HCT116 (cell line): ENCODE results near the gene TCEA3. TPM values are rescaled to one million over a fixed set of nuclear protein-coding genes. Genes with fewer than 3 reads are reported as not detected.

Experiments
- ATF3 ChIP-seq: IDR thresholded peaks from 2 replicates; pipeline ENCODE4 v1.6.1; 2012
- EZH2phosphoT487 ChIP-seq: fragments of 200-600 bp; IDR thresholded peaks from 2 replicates; pipeline ENCODE4 v1.6.1; 2018; ENCODE audit warnings: antibody characterized with exemption, borderline replicate concordance
- FOSL1 ChIP-seq: IDR thresholded peaks from 2 replicates; pipeline ENCODE4 v1.6.1; 2012; ENCODE audit warnings: low read depth
- POLR2A ChIP-seq: IDR thresholded peaks from 2 replicates; pipeline ENCODE4 v1.7.0; 2011; ENCODE audit warnings: borderline replicate concordance; ENCODE audit not compliant: insufficient read depth, insufficient read length; ENCODE audit errors: extremely low read depth
- POLR2AphosphoS5 ChIP-seq: IDR thresholded peaks from 2 replicates; pipeline ENCODE4 v1.6.1; 2011; ENCODE audit warnings: mild to moderate bottlenecking, low read depth, low read length, moderate library complexity
- REST ChIP-seq: IDR thresholded peaks from 2 replicates; pipeline ENCODE4 v1.6.1; 2012; ENCODE audit warnings: low read depth
- SP1 ChIP-seq: IDR thresholded peaks from 2 replicates; pipeline ENCODE4 v1.6.1; 2012; ENCODE audit warnings: low read depth
- YY1 ChIP-seq: IDR thresholded peaks from 2 replicates; pipeline ENCODE4 v1.6.1; 2011; ENCODE audit warnings: low read length, low read depth, moderate library complexity, mild to moderate bottlenecking; ENCODE audit not compliant: insufficient replicate concordance; ENCODE audit errors: extremely low read depth
- total RNA-seq: library from RNA; stranded (reverse); gene quantifications from one replicate; pipeline ENCODE4 v1.2.1, GENCODE V29; 2021; ENCODE audit not compliant: unreplicated experiment

The TCEA3 gene
- total RNA-seq, 1 experiment from 2014 or later = 3.7 TPM

- TF ChIP-seq REST (no peak), POLR2AphosphoS5 (peak; percentile 87), FOSL1 (no peak), EZH2phosphoT487 (no peak), SP1 (peak; percentile 97), ATF3 (no peak), YY1 (peak; percentile 87), POLR2A (peak; percentile 63)
Observed at GRCh38 chr1:23344111-23344986, 80.2 kb downstream of the TCEA3 start, which contains the start of gene HNRNPR (continued).
